Body of pancreas (tissue), 4 donors: ENCODE data around the gene GSK3B.

ENCODE experiments used
- POLR2A ChIP-seq, 3 donors: fragments of 450-650 bp; IDR thresholded peaks; one replicate each; pipeline ENCODE4 v1.6.1; 2016; ENCODE audit warnings: antibody characterized with exemption in 3 of 3, mild to moderate bottlenecking in 2 of 3
- TF ChIP-seq, protein P1 (sequence below), 7 experiments: fragments of 450-650 bp in 4 of 7; fragments of 200-600 bp in 3 of 7; sonication (generic) in 3 of 7; IDR thresholded peaks; one replicate each; pipeline ENCODE4 v1.5.1; 2016 to 2019; ENCODE audit warnings: antibody characterized with exemption in 7 of 7

DNA sequence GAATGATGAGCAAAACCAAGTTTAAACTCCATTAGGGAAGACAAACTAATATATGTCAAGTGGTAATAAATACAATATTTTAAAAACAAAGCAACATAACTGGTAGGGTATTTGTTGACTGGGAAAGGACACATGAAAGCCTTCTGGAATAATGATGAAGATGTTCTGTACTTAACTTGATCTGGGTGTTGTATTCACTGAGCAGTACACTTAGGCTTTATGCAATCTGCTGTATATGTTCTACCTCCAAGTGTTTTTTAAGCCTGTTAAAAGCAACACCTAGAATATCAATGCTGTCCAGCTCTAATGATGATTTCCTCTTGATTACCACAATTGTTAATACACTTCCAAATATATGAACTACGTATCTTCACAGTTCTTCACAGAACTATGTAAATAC lies 46.6 kb downstream of the GSK3B start:
- TF ChIP-seq, protein P1, sequence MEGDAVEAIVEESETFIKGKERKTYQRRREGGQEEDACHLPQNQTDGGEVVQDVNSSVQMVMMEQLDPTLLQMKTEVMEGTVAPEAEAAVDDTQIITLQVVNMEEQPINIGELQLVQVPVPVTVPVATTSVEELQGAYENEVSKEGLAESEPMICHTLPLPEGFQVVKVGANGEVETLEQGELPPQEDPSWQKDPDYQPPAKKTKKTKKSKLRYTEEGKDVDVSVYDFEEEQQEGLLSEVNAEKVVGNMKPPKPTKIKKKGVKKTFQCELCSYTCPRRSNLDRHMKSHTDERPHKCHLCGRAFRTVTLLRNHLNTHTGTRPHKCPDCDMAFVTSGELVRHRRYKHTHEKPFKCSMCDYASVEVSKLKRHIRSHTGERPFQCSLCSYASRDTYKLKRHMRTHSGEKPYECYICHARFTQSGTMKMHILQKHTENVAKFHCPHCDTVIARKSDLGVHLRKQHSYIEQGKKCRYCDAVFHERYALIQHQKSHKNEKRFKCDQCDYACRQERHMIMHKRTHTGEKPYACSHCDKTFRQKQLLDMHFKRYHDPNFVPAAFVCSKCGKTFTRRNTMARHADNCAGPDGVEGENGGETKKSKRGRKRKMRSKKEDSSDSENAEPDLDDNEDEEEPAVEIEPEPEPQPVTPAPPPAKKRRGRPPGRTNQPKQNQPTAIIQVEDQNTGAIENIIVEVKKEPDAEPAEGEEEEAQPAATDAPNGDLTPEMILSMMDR (IDR thresholded peaks at IDR 0.05): no peak
- no peak for TF ChIP-seq POLR2A (IDR thresholded peaks at IDR 0.05)
